OCI-LY3 (cell line): ENCODE data around the gene WNT3.

Experiments used
- CTCF ChIP-seq: fragments of 200-600, 300-600 bp; sonication (generic); IDR thresholded peaks from 2 replicates; pipeline ENCODE4 v1.5.1; 2014; ENCODE audit warnings: antibody characterized with exemption, low read length, low read depth
- EZH2phosphoT487 ChIP-seq: fragments of 200-600 bp; shearing (Covaris generic); IDR thresholded peaks from 2 replicates; pipeline ENCODE4 v1.6.1; 2018; ENCODE audit warnings: antibody characterized with exemption, mixed run types, low read depth

DNA sequence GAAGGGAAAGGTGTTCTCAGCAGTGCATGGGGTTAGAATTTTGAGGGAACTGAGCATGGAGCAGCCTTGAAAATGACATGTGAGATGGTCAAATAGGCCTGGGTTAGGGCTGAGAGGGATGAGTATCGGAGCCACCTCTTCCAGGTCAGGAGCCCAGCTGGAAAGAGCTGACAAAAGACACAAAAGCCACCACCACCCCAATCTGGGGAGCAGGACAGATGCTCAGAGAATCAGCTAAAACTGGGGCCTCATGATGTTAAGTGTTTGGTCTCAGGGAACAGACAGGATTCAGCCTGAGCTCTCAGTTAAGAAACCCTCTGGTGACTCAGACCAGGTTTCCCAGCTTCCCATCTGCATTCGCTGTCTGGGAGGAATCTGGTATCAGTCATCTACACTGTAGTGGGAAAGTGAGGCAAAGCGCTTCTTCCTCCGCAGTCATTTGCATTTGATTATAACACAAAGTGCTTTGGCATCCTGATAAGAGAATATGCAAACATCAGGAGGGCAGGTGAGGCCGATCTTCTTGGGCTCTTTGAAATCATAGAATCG, 35.5 kb upstream of the WNT3 start:
- no peak for TF ChIP-seq CTCF
- TF ChIP-seq EZH2phosphoT487 = no peak
